Measurements from ENCODE around the gene MRGPRE.
"Not testable (repeated sequence)": the region's sequence is repeated elsewhere in the genome, so short reads cannot be mapped to it uniquely, and the experiment has no call there.

MRGPRE gene

GRCh38 chr11:3231851-3232744, at the start of gene MRGPRE:
Gene MRGPRE, minus strand, starts transcription at chr11:3232417. Its CDS starts 3,618 bp downstream, at chr11:3228799.
- DNase-seq (ENCODE audit: low read depth), result no peak

- not testable (repeated sequence) for DNase-seq (ENCODE audit: low read depth)
These were observed 48.9 kb upstream of the MRGPRE start for GRCh38 chr11:3281146-3281545.

GRCh38 chr11:3280662-3281061, 48.4 kb upstream of the MRGPRE start:
- DNase-seq (ENCODE audit: low read depth), result not testable (repeated sequence)

- not testable (repeated sequence) for DNase-seq (ENCODE audit: low read depth)
These were observed 46.7 kb upstream of the MRGPRE start for GRCh38 chr11:3278922-3279321.

GRCh38 chr11:3273629-3274028, 41.4 kb upstream of the MRGPRE start:
- DNase-seq (ENCODE audit: low read depth), result not testable (repeated sequence)

GRCh38 chr11:3262548-3262947, 30.3 kb upstream of the MRGPRE start:
- DNase-seq (ENCODE audit: low read depth), result not testable (repeated sequence)

- not testable (repeated sequence) for DNase-seq (ENCODE audit: low read depth)
These were observed 29.6 kb upstream of the MRGPRE start for GRCh38 chr11:3261831-3262230.

GRCh38 chr11:3257509-3257908, 25.3 kb upstream of the MRGPRE start:
- not testable (repeated sequence) for DNase-seq (ENCODE audit: low read depth)

- not testable (repeated sequence) for DNase-seq (ENCODE audit: low read depth)
These were observed 23.0 kb upstream of the MRGPRE start for GRCh38 chr11:3255241-3255640.

GRCh38 chr11:3254773-3255172, 22.6 kb upstream of the MRGPRE start:
- DNase-seq (ENCODE audit: low read depth), result not testable (repeated sequence)

- DNase-seq (ENCODE audit: low read depth), result no peak
These were observed 12.9 kb upstream of the MRGPRE start for GRCh38 chr11:3245071-3245470.

- no peak for DNase-seq (ENCODE audit: low read depth)
These were observed 11.7 kb upstream of the MRGPRE start for GRCh38 chr11:3243880-3244279.

- no peak for DNase-seq (ENCODE audit: low read depth)
These were observed 4.9 kb upstream of the MRGPRE start for GRCh38 chr11:3237119-3237518.

GRCh38 chr11:3234846-3235245, 2.6 kb upstream of the MRGPRE start:
- DNase-seq (ENCODE audit: low read depth), result no peak

- no peak for DNase-seq (ENCODE audit: low read depth)
These were observed 739 bp upstream of the MRGPRE start for GRCh38 chr11:3232956-3233355.

GRCh38 chr11:3231550-3231850, 717 bp downstream of the MRGPRE start:
- no peak for DNase-seq (ENCODE audit: low read depth)

GRCh38 chr11:3230636-3231549, 1.3 kb downstream of the MRGPRE start:
- no peak for DNase-seq (ENCODE audit: low read depth)

- DNase-seq (ENCODE audit: low read depth), result no peak
These were observed 2.3 kb downstream of the MRGPRE start for GRCh38 chr11:3229673-3230630.

GRCh38 chr11:3228445-3228829, 3.8 kb downstream of the MRGPRE start:
- no peak for DNase-seq (ENCODE audit: low read depth)

- DNase-seq (ENCODE audit: low read depth), result no peak
These were observed 4.4 kb downstream of the MRGPRE start for GRCh38 chr11:3227568-3228444.
